Activated CD4-positive, alpha-beta T cell treated with anti-CD3 and anti-CD28 coated beads, Interleukin-2, amount 50 U/mL, for 1 hour (primary cell): Measurements from ENCODE around the gene SPATA24.
"Not testable (repeated sequence)": the region's sequence is repeated elsewhere in the genome, so short reads cannot be mapped to it uniquely, and the experiment has no call there.

ENCODE experiments used
- DNase-seq: peaks from one replicate; pipeline ENCODE4 v3.0.0-alpha.2; 2020

The SPATA24 gene

GRCh38 chr5:139382807-139383206, 21.1 kb downstream of the SPATA24 start:
- no peak for DNase-seq

- DNase-seq, result no peak
Observed at GRCh38 chr5:139381837-139382761, 21.8 kb downstream of the SPATA24 start.

GRCh38 chr5:139379626-139380449, 24.1 kb downstream of the SPATA24 start:
- no peak for DNase-seq

- no peak for DNase-seq
Observed at GRCh38 chr5:139378941-139379361, 24.9 kb downstream of the SPATA24 start.

GRCh38 chr5:139378101-139378825, 25.6 kb downstream of the SPATA24 start:
- DNase-seq, result no peak

- DNase-seq, result no peak
Observed at GRCh38 chr5:139377226-139377625, 26.7 kb downstream of the SPATA24 start.

GRCh38 chr5:139376364-139376763, 27.5 kb downstream of the SPATA24 start:
- DNase-seq, result no peak

GRCh38 chr5:139374909-139375308, 29.0 kb downstream of the SPATA24 start:
- DNase-seq, result no peak

- DNase-seq, result no peak
Observed at GRCh38 chr5:139371482-139372435, 32.1 kb downstream of the SPATA24 start.

- DNase-seq, result no peak
Observed at GRCh38 chr5:139369181-139369580, 34.7 kb downstream of the SPATA24 start.

- DNase-seq, result no peak
Observed at GRCh38 chr5:139368613-139369012, 35.3 kb downstream of the SPATA24 start.

GRCh38 chr5:139364466-139364865, 39.4 kb downstream of the SPATA24 start:
- DNase-seq, result no peak

GRCh38 chr5:139363937-139364336, 40.0 kb downstream of the SPATA24 start:
- DNase-seq, result no peak

- no peak for DNase-seq
Observed at GRCh38 chr5:139361835-139362429, 42.0 kb downstream of the SPATA24 start.

GRCh38 chr5:139360384-139360783, 43.5 kb downstream of the SPATA24 start:
- DNase-seq, result no peak

GRCh38 chr5:139358064-139358463, 45.8 kb downstream of the SPATA24 start:
- DNase-seq, result no peak

GRCh38 chr5:139355900-139356299, 48.0 kb downstream of the SPATA24 start:
- DNase-seq, result not testable (repeated sequence)

- no peak for DNase-seq
Observed at GRCh38 chr5:139354186-139354585, 49.7 kb downstream of the SPATA24 start.

- DNase-seq, result not testable (repeated sequence)
Observed at GRCh38 chr5:139347863-139348262, 56.0 kb downstream of the SPATA24 start.
